Measurements from ENCODE around the gene PPP1R13L. TPM values are rescaled to one million over a fixed set of nuclear protein-coding genes. Genes with fewer than 3 reads are reported as not detected.
"Not testable (repeated sequence)": the region's sequence is repeated elsewhere in the genome, so short reads cannot be mapped to it uniquely, and the experiment has no call there.

Gene PPP1R13L
- total RNA-seq, 4 donors from 2014 or later = 11.9 to 64.2 (median 35.8) TPM

DNA sequence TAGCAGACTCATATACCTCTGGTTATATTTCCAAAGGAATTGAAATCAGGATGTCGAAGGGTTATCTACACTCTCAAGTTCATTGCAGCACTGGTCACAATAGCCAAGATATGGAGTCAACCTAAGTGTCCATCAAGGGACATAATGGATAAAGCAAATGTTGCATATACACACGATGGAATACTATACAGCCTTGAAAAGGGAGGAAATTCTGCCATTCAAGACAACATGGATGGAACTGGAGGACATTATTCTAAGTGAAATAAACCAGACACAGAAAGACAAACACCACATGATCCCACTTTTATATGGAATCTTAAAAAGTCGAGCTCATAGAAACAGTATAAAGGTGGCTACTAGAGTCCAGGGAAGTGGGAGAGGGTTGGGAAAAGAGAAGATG, 32.5 kb upstream of the PPP1R13L start:
- WGBS, 2 donors = 83 to 85% methylated on average over 3 of the region's 3 CpGs
- intact Hi-C loops (cut with DNase I) = no loop called here

DNA sequence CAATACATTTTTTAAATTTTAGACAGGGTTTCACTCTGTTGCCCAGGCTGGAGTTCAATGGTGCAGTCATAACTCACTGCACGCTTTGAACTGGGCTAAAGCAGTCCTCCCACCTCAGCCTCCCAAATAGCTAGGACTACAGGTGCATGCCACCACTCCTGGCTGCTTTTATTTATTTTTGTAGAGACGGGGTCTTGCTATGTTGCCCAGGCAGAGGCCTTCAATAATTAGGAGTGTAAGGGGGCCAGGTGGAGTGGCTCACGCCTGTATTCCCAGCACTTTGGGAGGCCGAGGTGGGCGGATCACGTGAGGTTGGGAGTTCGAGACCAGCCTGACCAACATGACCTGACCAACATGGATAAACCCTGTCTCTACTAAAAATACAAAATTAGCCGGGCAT, 27.7 kb upstream of the PPP1R13L start:
- H3K27me3 ChIP-seq; H3K27ac ChIP-seq; H3K4me3 ChIP-seq (replicated peaks in 1 of 3); intact Hi-C loops (cut with DNase I); H3K4me1 ChIP-seq; DNase-seq; H3K36me3 ChIP-seq; H3K9me3 ChIP-seq: not testable (repeated sequence)
- 93 to 96% methylated on average over 8 of the region's 8 CpGs for WGBS, 2 donors

More for the DNA sequence above, 32.5 kb upstream of the PPP1R13L start:
- no peaks in the 10 kb centered on the region for H3K36me3 ChIP-seq
- H3K9me3 ChIP-seq = no peaks in the 10 kb centered on the region
- H3K4me3 ChIP-seq (replicated peaks in 1 of 3) = no peak overlapping the region
- H3K4me1 ChIP-seq = peaks cover 0 to 5% of the 10 kb centered on the region in 2 donors
- no peaks in the 10 kb centered on the region for H3K27me3 ChIP-seq
- no peak overlapping the region for H3K27ac ChIP-seq
- DNase-seq = no peak
- TF ChIP-seq, protein P1, sequence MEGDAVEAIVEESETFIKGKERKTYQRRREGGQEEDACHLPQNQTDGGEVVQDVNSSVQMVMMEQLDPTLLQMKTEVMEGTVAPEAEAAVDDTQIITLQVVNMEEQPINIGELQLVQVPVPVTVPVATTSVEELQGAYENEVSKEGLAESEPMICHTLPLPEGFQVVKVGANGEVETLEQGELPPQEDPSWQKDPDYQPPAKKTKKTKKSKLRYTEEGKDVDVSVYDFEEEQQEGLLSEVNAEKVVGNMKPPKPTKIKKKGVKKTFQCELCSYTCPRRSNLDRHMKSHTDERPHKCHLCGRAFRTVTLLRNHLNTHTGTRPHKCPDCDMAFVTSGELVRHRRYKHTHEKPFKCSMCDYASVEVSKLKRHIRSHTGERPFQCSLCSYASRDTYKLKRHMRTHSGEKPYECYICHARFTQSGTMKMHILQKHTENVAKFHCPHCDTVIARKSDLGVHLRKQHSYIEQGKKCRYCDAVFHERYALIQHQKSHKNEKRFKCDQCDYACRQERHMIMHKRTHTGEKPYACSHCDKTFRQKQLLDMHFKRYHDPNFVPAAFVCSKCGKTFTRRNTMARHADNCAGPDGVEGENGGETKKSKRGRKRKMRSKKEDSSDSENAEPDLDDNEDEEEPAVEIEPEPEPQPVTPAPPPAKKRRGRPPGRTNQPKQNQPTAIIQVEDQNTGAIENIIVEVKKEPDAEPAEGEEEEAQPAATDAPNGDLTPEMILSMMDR (IDR thresholded peaks at IDR 0.05) = no peak
- TF ChIP-seq POLR2A (IDR thresholded peaks at IDR 0.05) = no peak

DNA sequence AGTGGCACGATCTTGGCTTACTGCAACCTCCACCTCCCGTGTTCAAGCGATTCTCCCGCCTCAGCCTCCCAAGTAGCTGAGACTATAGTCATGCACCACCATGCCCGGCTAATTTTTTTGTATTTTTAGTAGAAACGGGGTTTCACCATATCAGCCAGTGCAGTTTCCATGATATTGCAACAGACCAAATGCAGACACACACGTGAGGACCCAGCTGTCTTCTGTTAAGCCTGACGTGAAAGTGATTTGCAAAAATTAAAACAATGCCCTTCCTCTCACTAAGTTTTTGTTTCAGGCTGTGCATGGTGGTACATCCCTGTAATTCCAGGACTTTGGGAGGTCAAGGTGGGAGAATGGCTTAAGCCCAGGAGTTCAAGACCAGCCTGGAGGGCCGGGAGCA, 26.1 kb upstream of the PPP1R13L start:
- intact Hi-C loops (cut with DNase I); H3K27me3 ChIP-seq; H3K36me3 ChIP-seq; H3K4me1 ChIP-seq; H3K4me3 ChIP-seq (replicated peaks in 1 of 3); H3K9me3 ChIP-seq; DNase-seq; H3K27ac ChIP-seq: not testable (repeated sequence)
- 60 to 67% methylated on average over 8 to 9 of the region's 9 CpGs for WGBS, 2 donors

DNA sequence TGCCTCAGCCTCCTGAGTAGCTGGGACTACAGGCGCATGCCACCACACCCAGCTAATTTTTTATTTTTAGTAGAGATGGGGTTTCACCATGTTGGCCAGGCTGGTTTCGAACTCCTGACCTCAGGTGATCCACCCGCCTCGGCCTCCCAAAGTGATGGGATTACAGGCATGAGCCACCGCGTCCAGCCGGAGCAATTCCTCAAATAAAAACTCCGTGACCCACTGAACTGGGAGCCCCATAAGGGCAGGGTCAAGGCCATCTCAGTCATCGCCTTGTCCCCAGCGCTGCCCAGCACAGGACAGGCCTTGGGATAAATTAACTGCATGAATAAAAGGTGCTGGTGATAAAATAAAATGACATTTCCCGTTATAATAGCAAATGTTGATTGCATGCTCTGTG, 25.0 kb upstream of the PPP1R13L start:
- H3K4me1 ChIP-seq = peaks cover 10 to 17% of the 10 kb centered on the region in 2 donors
- H3K27me3 ChIP-seq; H3K9me3 ChIP-seq; H3K27ac ChIP-seq; DNase-seq; H3K36me3 ChIP-seq; intact Hi-C loops (cut with DNase I); H3K4me3 ChIP-seq (replicated peaks in 1 of 3): not testable (repeated sequence)
- WGBS, 2 donors = 84 to 86% methylated on average over 11 of the region's 11 CpGs

DNA sequence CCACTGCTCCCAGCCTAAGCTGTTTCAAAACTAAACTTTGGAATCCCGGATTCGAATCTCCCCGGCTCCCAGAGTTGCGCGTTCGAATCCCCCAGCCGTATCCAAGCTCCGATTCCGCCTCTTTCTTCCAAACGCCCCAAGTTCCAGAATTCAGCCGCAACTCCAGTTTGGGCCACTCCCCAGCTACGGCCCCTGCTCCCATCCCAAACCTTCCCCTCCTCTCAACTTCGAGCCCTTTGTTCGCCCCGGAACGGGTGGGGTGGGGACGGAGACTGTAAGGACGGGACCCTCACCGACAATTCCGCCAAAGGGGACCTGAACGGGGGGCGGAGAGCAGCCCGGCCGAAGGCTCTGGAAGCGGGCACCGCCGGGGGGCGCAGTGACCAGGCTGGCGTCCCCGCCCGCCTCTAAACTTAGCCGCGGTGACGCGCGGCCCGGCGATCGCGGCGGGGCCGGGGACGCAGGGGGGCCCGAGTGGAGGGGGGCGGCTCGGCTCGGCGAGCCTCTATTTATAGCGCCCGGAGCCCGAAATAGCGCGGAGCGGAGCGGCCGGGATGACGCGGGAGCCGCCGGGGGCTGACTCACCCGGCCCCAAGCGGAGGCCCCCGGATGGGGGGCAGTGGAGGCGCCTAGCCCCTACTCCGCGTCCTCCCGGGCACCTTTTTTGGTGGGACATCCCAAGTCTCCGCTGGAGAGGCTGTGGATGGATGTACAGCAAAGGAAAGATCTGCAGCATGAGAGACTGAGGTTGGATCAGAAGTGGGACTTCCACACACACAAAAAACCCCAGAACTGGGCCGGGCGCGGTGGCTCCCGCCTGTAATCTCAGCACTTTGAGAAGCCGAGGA, 23.7 kb upstream of the PPP1R13L start:
- intact Hi-C loops (cut with DNase I) = no loop called here
- peak overlapping the region in 2 of 3 donors; percentile 2 to 42 for H3K4me3 ChIP-seq (replicated peaks in 1 of 3)
- H3K4me1 ChIP-seq = peaks cover 10 to 17% of the 10 kb centered on the region in 2 donors
- 2 to 5% methylated on average over 30 to 47 of the region's 73 CpGs for WGBS, 2 donors
- no peaks in the 10 kb centered on the region for H3K9me3 ChIP-seq
- no peaks in the 10 kb centered on the region for H3K27me3 ChIP-seq
- no peaks in the 10 kb centered on the region for H3K36me3 ChIP-seq
- DNase-seq = peak; percentile 23 to 39
- peak overlapping the region; percentile 6 to 68 (median 53) for H3K27ac ChIP-seq
- TF ChIP-seq, protein P1 (IDR thresholded peaks at IDR 0.05) = peak in 3 of 6 experiments; percentile 10 to 36 (median 20)
- TF ChIP-seq POLR2A (IDR thresholded peaks at IDR 0.05) = no peak

DNA sequence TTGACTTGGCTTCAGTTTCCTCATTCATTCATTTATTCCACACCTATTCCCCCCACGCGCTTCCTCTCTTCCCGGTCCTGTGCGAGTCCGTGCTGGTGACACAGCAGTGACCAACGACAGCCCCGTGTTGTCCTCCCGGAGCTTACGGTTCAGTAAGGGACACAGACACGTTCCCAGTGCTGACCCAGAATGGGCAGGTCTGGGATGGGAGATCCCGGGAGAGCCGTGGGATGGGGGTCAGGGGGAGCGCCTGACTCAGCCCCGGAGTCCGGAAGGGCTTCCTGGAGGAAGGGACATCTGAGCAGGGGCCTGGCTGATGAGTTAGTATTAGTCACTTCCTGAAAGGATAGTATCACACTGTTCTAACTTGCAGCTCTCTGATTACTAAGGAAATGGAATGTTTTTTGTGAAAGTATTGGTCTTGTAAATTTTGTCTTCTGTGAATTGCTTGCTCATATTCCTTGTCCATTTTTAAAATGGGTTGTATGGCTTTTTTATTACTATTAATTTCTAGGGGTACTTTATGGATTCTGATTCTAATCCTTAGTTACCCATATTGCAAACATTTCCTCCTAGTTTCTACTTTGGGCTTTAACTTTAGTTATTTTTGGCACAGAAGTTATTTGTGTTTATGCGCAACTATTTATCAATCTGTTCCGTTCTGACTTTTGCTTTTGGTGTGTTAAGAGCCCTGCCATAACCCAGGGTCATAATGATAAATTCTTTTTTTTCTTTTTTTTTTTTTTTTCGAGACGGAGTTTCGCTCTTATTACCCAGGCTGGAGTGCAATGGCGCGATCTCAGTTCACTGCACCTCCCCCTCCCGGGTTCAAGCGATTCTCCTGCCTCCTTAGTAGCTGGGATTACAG, 19.6 kb upstream of the PPP1R13L start:
- WGBS, 2 donors = 16 to 17% methylated on average over 24 of the region's 24 CpGs
- intact Hi-C loops (cut with DNase I) = no loop called here
- no peaks in the 10 kb centered on the region for H3K9me3 ChIP-seq
- H3K36me3 ChIP-seq = no peaks in the 10 kb centered on the region
- peak overlapping the region; percentile 58 to 90 (median 88) for H3K27ac ChIP-seq
- H3K27me3 ChIP-seq = no peaks in the 10 kb centered on the region
- DNase-seq = peak; percentile 56
- H3K4me1 ChIP-seq = peaks cover 17 to 29% of the 10 kb centered on the region in 2 donors
- peak overlapping the region in 1 of 3 donors; percentile 44 for H3K4me3 ChIP-seq (replicated peaks in 1 of 3)
- TF ChIP-seq, protein P1 (IDR thresholded peaks at IDR 0.05) = no peak
- no peak for TF ChIP-seq POLR2A (IDR thresholded peaks at IDR 0.05)
